Caco-2 (cell line): Measurements from ENCODE around the gene VPS13D. TPM values are rescaled to one million over a fixed set of nuclear protein-coding genes. Genes with fewer than 3 reads are reported as not detected.

Source experiments
- BruUV-seq: library from RNA; stranded (reverse); fragments of 400-500 nt; replicated peaks from 2 replicates; lab custom pipeline; 2021; lab: Mats Ljungman, UMichigan
- CTCF ChIA-PET: fragments of 300-600 bp; sonication (Branson Sonifier 250); formaldehyde crosslinking; loops from one replicate; lab custom pipeline; 2022; ENCODE audit warnings: antibody characterized with exemption; lab: Charles Lee
- POLR2A ChIA-PET: fragments of 300-600 bp; sonication (Branson Sonifier 250); formaldehyde crosslinking; loops from one replicate; lab custom pipeline; 2022; ENCODE audit warnings: antibody characterized with exemption; lab: Charles Lee
- DNase-seq, 2 experiments: peaks; one replicate each; pipeline versions ENCODE4 v3.0.0 to v3.0.0-alpha.2; 2020 to 2022
- H3K27me3 ChIP-seq: replicated peaks from 2 replicates; pipeline ENCODE4 v1.6.0; 2011; ENCODE audit warnings: low read length; ENCODE audit not compliant: control insufficient read depth, insufficient read depth
- H3K36me3 ChIP-seq: 2 replicates; pipeline ENCODE4 v1.5.1; 2011; ENCODE audit warnings: low read length; ENCODE audit not compliant: control insufficient read depth, insufficient read depth
- H3K4me1 ChIP-seq: fragments of 250-450 bp; sonication (Bioruptor Pico); 2 replicates; pipeline ENCODE4 v1.5.1; 2020; ENCODE audit warnings: mild to moderate bottlenecking
- H3K4me3 ChIP-seq: 2 replicates; pipeline ENCODE4 v1.5.1; 2011; ENCODE audit warnings: low read depth, mild to moderate bottlenecking, control low read depth, low read length
- H3K9me3 ChIP-seq: fragments of 250-450 bp; sonication (Bioruptor Pico); 2 replicates; pipeline ENCODE4 v1.5.1; 2020; ENCODE audit warnings: mild to moderate bottlenecking, moderate library complexity
- H3K27ac Mint-ChIP-seq: one replicate; pipeline ENCODE4 v1.8.0; 2022; ENCODE audit warnings: mixed read lengths; ENCODE audit not compliant: unreplicated experiment
- H3K27me3 Mint-ChIP-seq: one replicate; pipeline ENCODE4 v1.8.0; 2022; ENCODE audit warnings: mixed read lengths; ENCODE audit not compliant: insufficient read depth, unreplicated experiment
- H3K36me3 Mint-ChIP-seq: one replicate; pipeline ENCODE4 v1.8.0; 2022; ENCODE audit warnings: mild to moderate bottlenecking, mixed read lengths; ENCODE audit not compliant: insufficient read depth, unreplicated experiment
- H3K4me1 Mint-ChIP-seq: one replicate; pipeline ENCODE4 v1.8.0; 2022; ENCODE audit warnings: low read depth, mixed read lengths; ENCODE audit not compliant: unreplicated experiment
- H3K4me3 Mint-ChIP-seq: one replicate; pipeline ENCODE4 v1.8.0; 2022; ENCODE audit warnings: mild to moderate bottlenecking, moderate library complexity, mixed read lengths; ENCODE audit not compliant: unreplicated experiment
- H3K9me3 Mint-ChIP-seq: one replicate; pipeline ENCODE4 v1.8.0; 2022; ENCODE audit warnings: mixed read lengths; ENCODE audit not compliant: unreplicated experiment
- intact Hi-C: fragments of 100-400 bp; cut with micrococcal nuclease; formaldehyde crosslinking; loops from one replicate; pipeline ENCODE4 v1.10.0; 2022; ENCODE audit not compliant: unreplicated experiment
- total RNA-seq: library from RNA; stranded (reverse); gene quantifications from 2 replicates; pipeline ENCODE4 v1.2.3, GENCODE V29; 2022
- TF ChIP-seq, protein P1 (sequence below), 2 experiments: fragments of 200-600 bp in 1 of 2; IDR thresholded peaks; 1 replicate in 1 of 2; 2 replicates in 1 of 2; pipeline versions ENCODE4 v1.5.1 to v1.8.0; 2011 to 2022; ENCODE audit warnings: antibody characterized with exemption in 1 of 2, control low read depth in 1 of 2, inconsistent platforms in 1 of 2, low read depth in 1 of 2, low read length in 1 of 2, mild to moderate bottlenecking in 1 of 2, moderate library complexity in 1 of 2; ENCODE audit not compliant: insufficient read depth in 1 of 2, severe bottlenecking in 1 of 2, unreplicated experiment in 1 of 2

The VPS13D gene
- total RNA-seq, 1 experiment from 2014 or later, result 25.6 TPM

- H3K4me3 ChIP-seq, result no peak overlapping the region
- peaks cover 4% of the 10 kb centered on the region for H3K36me3 Mint-ChIP-seq
- no peak overlapping the region for H3K4me3 Mint-ChIP-seq
- ChIA-PET CTCF (interaction anchor here (1.0 kb wide), 1 partner anchor 194 kb away, joined by 3 read pairs; no protein-coding TSS in a partner anchor), POLR2A (no interaction called here)
- peaks cover 7% of the 10 kb centered on the region for H3K4me1 Mint-ChIP-seq
- H3K4me1 ChIP-seq, result 0 out of 2 replicates have a peak, but pooled peaks cover 7% of the 10 kb centered on the region
- BruUV-seq, result no TSS peak
- H3K27me3 Mint-ChIP-seq, result no peaks in the 10 kb centered on the region
- no peaks in the 10 kb centered on the region for H3K27me3 ChIP-seq
- TF ChIP-seq, protein P1, sequence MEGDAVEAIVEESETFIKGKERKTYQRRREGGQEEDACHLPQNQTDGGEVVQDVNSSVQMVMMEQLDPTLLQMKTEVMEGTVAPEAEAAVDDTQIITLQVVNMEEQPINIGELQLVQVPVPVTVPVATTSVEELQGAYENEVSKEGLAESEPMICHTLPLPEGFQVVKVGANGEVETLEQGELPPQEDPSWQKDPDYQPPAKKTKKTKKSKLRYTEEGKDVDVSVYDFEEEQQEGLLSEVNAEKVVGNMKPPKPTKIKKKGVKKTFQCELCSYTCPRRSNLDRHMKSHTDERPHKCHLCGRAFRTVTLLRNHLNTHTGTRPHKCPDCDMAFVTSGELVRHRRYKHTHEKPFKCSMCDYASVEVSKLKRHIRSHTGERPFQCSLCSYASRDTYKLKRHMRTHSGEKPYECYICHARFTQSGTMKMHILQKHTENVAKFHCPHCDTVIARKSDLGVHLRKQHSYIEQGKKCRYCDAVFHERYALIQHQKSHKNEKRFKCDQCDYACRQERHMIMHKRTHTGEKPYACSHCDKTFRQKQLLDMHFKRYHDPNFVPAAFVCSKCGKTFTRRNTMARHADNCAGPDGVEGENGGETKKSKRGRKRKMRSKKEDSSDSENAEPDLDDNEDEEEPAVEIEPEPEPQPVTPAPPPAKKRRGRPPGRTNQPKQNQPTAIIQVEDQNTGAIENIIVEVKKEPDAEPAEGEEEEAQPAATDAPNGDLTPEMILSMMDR (IDR thresholded peaks at IDR 0.05; ENCODE audit: insufficient read depth in 1 of 2, low read depth in 1 of 2, low read length in 1 of 2, severe bottlenecking in 1 of 2, unreplicated experiment in 1 of 2), result no peak
- no peak for DNase-seq
- no peak overlapping the region for H3K27ac Mint-ChIP-seq
- intact Hi-C loops, result no loop called here
- H3K9me3 Mint-ChIP-seq, result no peaks in the 10 kb centered on the region
- H3K9me3 ChIP-seq, result no peaks in the 10 kb centered on the region
- no peaks in the 10 kb centered on the region; the same call in 1 of the 2 replicates for H3K36me3 ChIP-seq
These were observed 195.0 kb downstream of the VPS13D start for GRCh38 chr1:12424793-12425192.

- H3K27me3 Mint-ChIP-seq, result no peaks in the 10 kb centered on the region
- no peaks in the 10 kb centered on the region for H3K9me3 ChIP-seq
- no TSS peak for BruUV-seq
- H3K4me1 Mint-ChIP-seq, result peaks cover 7% of the 10 kb centered on the region
- H3K9me3 Mint-ChIP-seq, result no peaks in the 10 kb centered on the region
- CTCF ChIA-PET, result no interaction called here
- no peaks in the 10 kb centered on the region; the same call in 1 of the 2 replicates for H3K36me3 ChIP-seq
- no peak for DNase-seq
- H3K4me3 ChIP-seq, result no peak overlapping the region
- TF ChIP-seq, protein P1 (IDR thresholded peaks at IDR 0.05; ENCODE audit: insufficient read depth in 1 of 2, low read depth in 1 of 2, low read length in 1 of 2, severe bottlenecking in 1 of 2, unreplicated experiment in 1 of 2), result no peak
- no peaks in the 10 kb centered on the region for H3K27me3 ChIP-seq
- intact Hi-C loops, result no loop called here
- H3K36me3 Mint-ChIP-seq, result peaks cover 4% of the 10 kb centered on the region
- no peak overlapping the region for H3K4me3 Mint-ChIP-seq
- 0 out of 2 replicates have a peak, but pooled peaks cover 7% of the 10 kb centered on the region for H3K4me1 ChIP-seq
- H3K27ac Mint-ChIP-seq, result no peak overlapping the region
- POLR2A ChIA-PET, result no interaction called here
These were observed 196.2 kb downstream of the VPS13D start for GRCh38 chr1:12426030-12426429.

DNA sequence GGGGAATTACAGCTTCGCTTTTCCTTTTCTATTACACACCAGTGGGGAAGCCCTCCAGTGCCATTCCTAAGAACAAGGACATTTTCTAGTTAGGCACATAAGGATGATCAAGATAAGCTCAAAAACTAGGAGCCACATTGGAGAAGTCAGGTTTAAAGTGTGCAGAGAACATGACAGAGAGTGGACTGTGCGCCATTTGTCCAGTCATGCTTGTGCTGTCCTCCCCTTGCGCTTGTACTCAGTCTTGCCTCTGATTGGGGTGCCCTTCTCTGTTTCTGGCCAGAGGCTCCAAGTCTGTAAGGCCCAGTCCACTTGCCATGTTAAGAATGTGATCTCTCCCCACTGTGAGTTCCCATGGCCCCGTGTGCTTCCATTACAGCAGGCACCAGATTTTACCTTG lies 198.5 kb downstream of the VPS13D start:
- Mint-ChIP-seq H3K4me1 (peaks cover 11% of the 10 kb centered on the region), H3K36me3 (peaks cover 11% of the 10 kb centered on the region)

More for the DNA sequence above, 198.5 kb downstream of the VPS13D start:
- H3K4me1 ChIP-seq, result peaks cover 14% of the 10 kb centered on the region
- TF ChIP-seq, protein P1 (IDR thresholded peaks at IDR 0.05; ENCODE audit: insufficient read depth in 1 of 2, low read depth in 1 of 2, low read length in 1 of 2, severe bottlenecking in 1 of 2, unreplicated experiment in 1 of 2), result no peak
- no peak overlapping the region for H3K4me3 ChIP-seq
- no peak for DNase-seq
- no peaks in the 10 kb centered on the region for H3K9me3 Mint-ChIP-seq
- BruUV-seq, result no TSS peak
- no peak overlapping the region for H3K27ac Mint-ChIP-seq
- no peaks in the 10 kb centered on the region for H3K27me3 ChIP-seq
- no peaks in the 10 kb centered on the region for H3K27me3 Mint-ChIP-seq
- no peaks in the 10 kb centered on the region for H3K9me3 ChIP-seq
- intact Hi-C loops, result no loop called here
- POLR2A ChIA-PET, result no interaction called here
- no peak overlapping the region for H3K4me3 Mint-ChIP-seq
- H3K36me3 ChIP-seq, result no peaks in the 10 kb centered on the region; the same call in 1 of the 2 replicates
- CTCF ChIA-PET, result no interaction called here
